Neutrophil (primary cell): ENCODE data around the gene RRP1B.

ENCODE experiments used
- H3K27ac ChIP-seq: fragments of 200-600 bp; sonication (generic); 2 replicates; pipeline ENCODE4 v1.5.1; 2016; ENCODE audit warnings: mild to moderate bottlenecking, moderate library complexity
- H3K27me3 ChIP-seq: fragments of 200-600 bp; sonication (generic); 2 replicates; pipeline ENCODE4 v1.6.0; 2016; ENCODE audit warnings: mild to moderate bottlenecking
- H3K36me3 ChIP-seq: fragments of 200-600 bp; sonication (generic); 2 replicates; pipeline ENCODE4 v1.5.1; 2017
- H3K4me1 ChIP-seq, 2 experiments: fragments of 200-600 bp in 1 of 2; sonication (generic) in 1 of 2; 1 replicate in 1 of 2; 2 replicates in 1 of 2; pipeline versions ENCODE4 v1.5.1 to v1.6.1; 2013 to 2016; ENCODE audit warnings: low read depth in 1 of 2, low read length in 1 of 2, mild to moderate bottlenecking in 1 of 2, moderate library complexity in 1 of 2; ENCODE audit not compliant: control insufficient read depth in 1 of 2, insufficient read depth in 1 of 2
- H3K4me3 ChIP-seq, 2 experiments: fragments of 200-600 bp in 1 of 2; sonication (generic) in 1 of 2; 1 replicate in 1 of 2; 2 replicates in 1 of 2; pipeline ENCODE4 v1.5.1; 2013 to 2016; ENCODE audit warnings: low read depth in 1 of 2, low read length in 1 of 2, mild to moderate bottlenecking in 1 of 2, moderate library complexity in 1 of 2
- H3K9me3 ChIP-seq: fragments of 200-600 bp; sonication (generic); 2 replicates; pipeline ENCODE4 v1.5.1; 2016
- CTCF ChIP-seq: fragments of 200-600 bp; sonication (generic); IDR thresholded peaks from 2 replicates; pipeline ENCODE4 v1.5.1; 2016; ENCODE audit warnings: antibody characterized with exemption

Gene RRP1B

GRCh38 chr21:43721206-43721605 is 61.8 kb downstream of the RRP1B start:
- no peaks in the 10 kb centered on the region for H3K9me3 ChIP-seq
- peaks cover 7% of the 10 kb centered on the region for H3K27me3 ChIP-seq
- peak overlapping the region; percentile 84 to 94 for H3K4me3 ChIP-seq
- H3K4me1 ChIP-seq, result peaks cover 72 to 78% of the 10 kb centered on the region in 2 experiments
- TF ChIP-seq CTCF, result no peak
- peak overlapping the region; percentile 92 for H3K27ac ChIP-seq
- peaks cover 12% of the 10 kb centered on the region for H3K36me3 ChIP-seq

DNA sequence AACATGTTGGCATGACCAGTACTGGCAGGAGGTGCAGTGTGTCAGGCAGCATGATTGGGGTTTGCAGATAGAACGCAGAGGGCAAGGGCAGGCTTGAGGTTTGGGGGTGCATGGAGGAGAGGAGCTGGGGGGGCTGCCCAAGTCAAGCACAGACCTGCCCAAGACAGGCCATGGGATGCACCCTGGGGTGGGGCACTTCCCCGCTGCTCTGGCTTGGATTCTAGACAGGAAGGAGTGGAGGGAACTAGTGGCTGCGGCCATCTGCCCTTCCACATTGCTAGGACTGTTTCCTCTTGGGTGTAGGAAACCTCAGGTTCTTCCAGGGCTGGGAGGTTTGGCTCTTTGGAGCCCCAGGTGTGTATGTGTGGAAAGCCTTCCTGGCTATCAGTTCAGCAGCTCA is 62.6 kb downstream of the RRP1B start:
- peaks cover 7% of the 10 kb centered on the region for H3K27me3 ChIP-seq
- TF ChIP-seq CTCF, result no peak
- peaks cover 79 to 85% of the 10 kb centered on the region in 2 experiments for H3K4me1 ChIP-seq
- peak overlapping the region; percentile 92 for H3K27ac ChIP-seq
- no peaks in the 10 kb centered on the region for H3K9me3 ChIP-seq
- peak overlapping the region; percentile 84 to 94 for H3K4me3 ChIP-seq
- H3K36me3 ChIP-seq, result peaks cover 12% of the 10 kb centered on the region

GRCh38 chr21:43723648-43724047 is 64.3 kb downstream of the RRP1B start:
- Histone ChIP-seq H3K4me1 (peaks cover 89 to 95% of the 10 kb centered on the region in 2 experiments), H3K27ac (peak overlapping the region; percentile 94), H3K36me3 (peaks cover 12% of the 10 kb centered on the region), H3K9me3 (no peaks in the 10 kb centered on the region), H3K4me3 (no peak overlapping the region), H3K27me3 (no peaks in the 10 kb centered on the region)
- TF ChIP-seq CTCF, result no peak

GRCh38 chr21:43726686-43727518 is 67.5 kb downstream of the RRP1B start:
- H3K4me3 ChIP-seq, result peak overlapping the region; percentile 69 to 76
- peak overlapping the region; percentile 94 for H3K27ac ChIP-seq
- H3K27me3 ChIP-seq, result no peaks in the 10 kb centered on the region
- H3K36me3 ChIP-seq, result peaks cover 20% of the 10 kb centered on the region
- no peak for TF ChIP-seq CTCF
- H3K4me1 ChIP-seq, result peaks cover 98 to 100% of the 10 kb centered on the region in 2 experiments
- no peaks in the 10 kb centered on the region for H3K9me3 ChIP-seq

DNA sequence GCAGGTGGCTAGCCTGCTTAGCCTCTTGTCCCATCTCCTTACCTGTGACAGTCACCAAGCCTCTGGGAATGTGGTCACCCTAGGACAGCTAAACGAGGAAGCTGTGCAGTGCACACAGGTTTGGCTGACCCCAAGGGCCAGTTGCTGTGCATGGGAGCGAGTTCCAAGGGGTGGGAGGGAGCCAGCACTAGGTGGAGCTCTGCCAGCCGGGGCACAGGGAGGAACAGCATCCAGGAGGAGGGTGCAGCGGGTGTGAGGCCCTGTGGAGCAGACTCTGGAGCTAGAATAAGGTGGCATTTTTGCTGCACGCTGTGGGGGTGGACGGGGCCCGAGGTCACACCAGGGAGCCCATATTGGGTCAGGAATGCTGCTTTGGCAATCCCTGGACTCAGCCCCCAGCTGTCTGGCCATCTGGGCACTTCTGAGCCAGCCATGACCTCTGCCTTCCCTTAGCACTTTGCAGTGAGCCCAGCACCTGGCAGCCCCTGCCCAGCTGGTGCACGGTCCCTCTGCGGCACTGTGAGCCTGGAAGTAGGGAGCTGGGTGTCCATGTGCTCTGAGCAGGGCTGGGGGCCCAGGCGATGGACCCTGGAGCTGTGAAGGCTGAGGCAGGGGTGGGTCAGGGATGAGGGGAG is 68.3 kb downstream of the RRP1B start:
- peak overlapping the region; percentile 94 for H3K27ac ChIP-seq
- TF ChIP-seq CTCF, result no peak
- H3K9me3 ChIP-seq, result no peaks in the 10 kb centered on the region
- no peaks in the 10 kb centered on the region for H3K27me3 ChIP-seq
- H3K36me3 ChIP-seq, result peaks cover 24% of the 10 kb centered on the region
- H3K4me1 ChIP-seq, result peaks cover 95 to 98% of the 10 kb centered on the region in 2 experiments
- peak overlapping the region; percentile 69 to 76 for H3K4me3 ChIP-seq
